GM20000 (cell line): ENCODE measurements around the gene RELL1.

Experiments used
- DNase-seq: peaks from one replicate; pipeline ENCODE4 v3.0.0; 2012; ENCODE audit warnings: low spot score
- CTCF ChIP-seq: IDR thresholded peaks from 2 replicates; pipeline ENCODE4 v1.5.1; 2012; ENCODE audit warnings: mild to moderate bottlenecking, control low read depth; ENCODE audit errors: extremely low read depth, missing control alignments

Gene RELL1

GRCh38 chr4:37715889-37716402 is 29.8 kb upstream of the RELL1 start:
- peak; percentile 39 for DNase-seq
- TF ChIP-seq CTCF: no peak

DNA sequence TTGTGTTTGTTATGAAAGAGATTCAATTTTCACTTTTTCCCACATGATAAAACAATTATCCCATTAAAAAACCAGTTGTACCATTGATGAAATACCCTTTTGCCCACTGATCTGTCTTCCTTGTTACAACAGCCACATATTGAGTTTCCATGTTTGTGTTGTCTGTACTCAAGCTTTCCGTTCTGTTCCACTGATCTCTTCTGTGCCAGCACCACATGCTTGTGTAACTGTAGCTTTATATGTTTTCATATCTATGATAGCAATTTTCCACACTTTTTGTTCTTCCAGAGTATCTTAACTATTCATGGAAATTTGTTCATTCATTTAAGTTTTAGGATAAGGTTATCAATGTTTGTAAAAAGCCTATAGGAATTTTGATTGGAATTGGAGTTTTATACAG is 24.3 kb upstream of the RELL1 start:
- no peak for TF ChIP-seq CTCF
- no peak for DNase-seq

DNA sequence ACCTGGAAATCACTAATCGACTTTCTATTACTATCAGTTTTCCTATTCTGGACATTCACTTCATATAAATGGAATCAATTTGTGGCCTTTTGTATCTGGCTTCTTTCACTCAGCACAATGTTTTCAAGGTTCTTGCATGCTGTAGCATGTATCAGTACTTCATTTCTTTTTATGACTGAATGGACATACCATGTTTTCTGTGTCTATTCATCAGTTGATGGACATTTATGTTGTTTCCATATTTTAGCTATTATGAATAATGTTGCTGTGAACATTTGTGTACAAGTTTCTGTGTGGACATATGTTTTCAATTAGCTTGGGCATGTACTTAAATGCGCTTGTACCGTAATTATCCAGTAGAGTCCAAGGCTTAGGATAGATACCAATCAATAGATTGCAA is 19.9 kb upstream of the RELL1 start:
- no peak for TF ChIP-seq CTCF
- no peak for DNase-seq

- no peak for TF ChIP-seq CTCF
- DNase-seq: no peak
Observed at GRCh38 chr4:37705571-37705970, 19.4 kb upstream of the RELL1 start.

DNA sequence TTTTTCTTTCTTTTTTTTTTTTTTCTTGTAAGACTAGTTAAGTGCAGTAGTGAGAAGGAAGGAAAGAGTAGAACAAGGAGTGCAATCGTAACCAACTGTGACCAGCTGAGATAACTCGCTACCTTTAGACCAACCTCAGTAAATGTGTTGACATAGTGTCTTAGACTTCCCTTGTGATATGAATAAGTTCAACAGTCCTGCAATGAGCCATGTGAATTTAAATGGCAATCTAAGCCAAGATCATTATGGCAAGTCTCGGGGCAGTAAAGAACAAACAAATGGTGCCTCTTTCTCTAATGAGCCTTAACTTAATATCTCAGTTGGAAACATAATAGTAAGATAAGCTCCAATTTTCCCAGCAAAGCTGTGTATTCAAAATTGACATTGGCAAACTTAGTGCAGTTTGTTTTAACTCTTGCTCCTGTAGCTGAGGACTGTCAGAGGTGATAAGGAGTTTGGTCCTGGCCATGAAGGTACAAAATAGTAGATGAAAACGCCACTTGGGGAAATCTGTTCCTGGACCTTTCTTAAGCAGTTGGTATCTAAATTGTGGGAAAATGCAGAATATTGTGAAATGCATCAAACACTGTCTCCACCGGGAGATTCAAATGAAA is 13.8 kb upstream of the RELL1 start:
- no peak for TF ChIP-seq CTCF
- no peak for DNase-seq

- no peak for TF ChIP-seq CTCF
- DNase-seq: no peak
Observed at GRCh38 chr4:37697566-37697965, 11.4 kb upstream of the RELL1 start.

DNA sequence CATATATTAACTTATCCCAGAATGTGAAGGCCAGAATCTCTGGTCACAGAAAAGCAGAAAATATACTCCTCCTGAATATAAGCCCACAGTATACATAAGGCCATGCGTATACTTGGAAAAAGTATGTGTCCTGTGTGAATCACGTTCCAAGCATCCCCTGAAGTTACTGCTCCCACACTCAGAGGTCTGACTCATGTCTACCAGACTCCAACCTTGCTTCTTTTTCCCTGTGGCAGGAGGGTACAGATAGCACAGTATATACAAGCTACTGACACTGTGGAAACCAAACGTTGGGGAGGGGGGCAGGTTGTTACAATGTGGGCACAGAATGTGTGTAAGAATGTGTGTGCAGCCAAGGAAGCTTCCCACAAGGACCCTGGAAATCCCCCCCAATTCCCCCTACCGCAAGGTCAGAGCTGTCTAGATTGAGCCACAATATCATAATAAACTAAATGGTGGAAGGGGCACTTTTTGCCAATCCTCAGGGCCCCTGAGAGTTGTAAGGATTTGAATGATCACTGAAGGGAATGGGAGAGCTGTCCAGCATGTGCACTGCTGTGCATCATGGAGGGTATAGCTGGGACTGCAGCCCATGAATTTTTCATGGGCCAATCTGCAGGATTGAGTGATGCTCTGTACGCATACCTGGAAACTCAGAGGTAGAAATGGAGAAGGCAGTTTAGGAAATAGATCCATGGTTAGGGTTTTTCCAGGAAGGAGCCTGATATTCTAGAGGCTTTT is 7.4 kb upstream of the RELL1 start:
- TF ChIP-seq CTCF: no peak
- no peak for DNase-seq
